CD4-positive, CD25-positive, alpha-beta regulatory T cell (primary cell): ENCODE data around the gene MSANTD4. TPM values are rescaled to one million over a fixed set of nuclear protein-coding genes. Genes with fewer than 3 reads are reported as not detected.
"Not testable (repeated sequence)": the region's sequence is repeated elsewhere in the genome, so short reads cannot be mapped to it uniquely, and the experiment has no call there.

ENCODE experiments used
- ATAC-seq, 2 donors: fragments of 150-1000 bp; cut with Tn5 transposase; one replicate each; pipeline ENCODE4 v1.10.0; 2021; ENCODE audit warnings: low read depth in 2 of 2, moderate number of reproducible peaks in 2 of 2, moderate library complexity in 1 of 2
- DNase-seq, 3 donors: peaks; one replicate each; pipeline versions ENCODE4 v3.0.0 to v3.0.0-alpha.2; 2012 to 2022; ENCODE audit warnings: mixed read lengths in 1 of 3
- H3K27ac ChIP-seq: one replicate; pipeline ENCODE4 v1.7.0; 2013; ENCODE audit warnings: mild to moderate bottlenecking, low read length; ENCODE audit not compliant: insufficient read depth, poor library complexity, severe bottlenecking
- H3K27me3 ChIP-seq: one replicate; pipeline ENCODE4 v1.7.0; 2013; ENCODE audit warnings: low read length; ENCODE audit not compliant: control insufficient read depth, insufficient read depth
- H3K36me3 ChIP-seq: one replicate; pipeline ENCODE4 v1.7.0; 2013; ENCODE audit warnings: mild to moderate bottlenecking, low read length, moderate library complexity; ENCODE audit not compliant: control insufficient read depth, insufficient read depth
- H3K4me1 ChIP-seq: 2 replicates; pipeline ENCODE4 v1.7.0; 2013; ENCODE audit warnings: mild to moderate bottlenecking, low read length; ENCODE audit not compliant: insufficient read depth, control insufficient read depth, poor library complexity, severe bottlenecking
- H3K4me3 ChIP-seq: one replicate; pipeline ENCODE4 v1.7.0; 2013; ENCODE audit warnings: low read depth, mild to moderate bottlenecking, low read length, moderate library complexity
- H3K9me3 ChIP-seq, 2 experiments: 1 replicate in 1 of 2; 2 replicates in 1 of 2; pipeline ENCODE4 v1.7.0; 2013; ENCODE audit warnings: low read length in 2 of 2, mild to moderate bottlenecking in 1 of 2, moderate library complexity in 1 of 2; ENCODE audit not compliant: control insufficient read depth in 2 of 2
- H3K27ac Mint-ChIP-seq, 3 donors: one replicate each; pipeline ENCODE4 v1.8.0; 2020 to 2022; ENCODE audit warnings: mild to moderate bottlenecking in 3 of 3, mixed read lengths in 3 of 3, moderate library complexity in 2 of 3
- H3K27me3 Mint-ChIP-seq: one replicate; pipeline ENCODE4 v1.8.0; 2022; ENCODE audit warnings: mild to moderate bottlenecking, mixed read lengths
- H3K36me3 Mint-ChIP-seq: one replicate; pipeline ENCODE4 v1.8.0; 2020; ENCODE audit warnings: mixed read lengths
- H3K4me1 Mint-ChIP-seq, 4 donors: one replicate each; pipeline ENCODE4 v1.8.0; 2020 to 2022; ENCODE audit warnings: mixed read lengths in 4 of 4, mild to moderate bottlenecking in 1 of 4
- H3K4me3 Mint-ChIP-seq, 4 donors: one replicate each; pipeline ENCODE4 v1.8.0; 2020 to 2022; ENCODE audit warnings: mild to moderate bottlenecking in 4 of 4, mixed read lengths in 4 of 4, moderate library complexity in 3 of 4
- H3K9me3 Mint-ChIP-seq, 7 donors: one replicate each; pipeline ENCODE4 v1.8.0; 2020 to 2022; ENCODE audit warnings: mixed read lengths in 7 of 7, mild to moderate bottlenecking in 3 of 7, moderate library complexity in 2 of 7
- polyA plus RNA-seq, 4 donors: library from polyadenylated mRNA; unstranded; fragments of 300-500 nt; fragmentation: Illumina TruSeq; gene quantifications; one replicate each; pipeline ENCODE4 v1.2.3, GENCODE V29; 2021
- total RNA-seq: library from RNA; stranded (reverse); gene quantifications from one replicate; pipeline ENCODE4 v1.2.3, GENCODE V29; 2022

MSANTD4 gene
- total RNA-seq (8.3 TPM), polyA plus RNA-seq (1 to 10 TPM; 4.0 to 8.1 (median 4.8) TPM)

DNA sequence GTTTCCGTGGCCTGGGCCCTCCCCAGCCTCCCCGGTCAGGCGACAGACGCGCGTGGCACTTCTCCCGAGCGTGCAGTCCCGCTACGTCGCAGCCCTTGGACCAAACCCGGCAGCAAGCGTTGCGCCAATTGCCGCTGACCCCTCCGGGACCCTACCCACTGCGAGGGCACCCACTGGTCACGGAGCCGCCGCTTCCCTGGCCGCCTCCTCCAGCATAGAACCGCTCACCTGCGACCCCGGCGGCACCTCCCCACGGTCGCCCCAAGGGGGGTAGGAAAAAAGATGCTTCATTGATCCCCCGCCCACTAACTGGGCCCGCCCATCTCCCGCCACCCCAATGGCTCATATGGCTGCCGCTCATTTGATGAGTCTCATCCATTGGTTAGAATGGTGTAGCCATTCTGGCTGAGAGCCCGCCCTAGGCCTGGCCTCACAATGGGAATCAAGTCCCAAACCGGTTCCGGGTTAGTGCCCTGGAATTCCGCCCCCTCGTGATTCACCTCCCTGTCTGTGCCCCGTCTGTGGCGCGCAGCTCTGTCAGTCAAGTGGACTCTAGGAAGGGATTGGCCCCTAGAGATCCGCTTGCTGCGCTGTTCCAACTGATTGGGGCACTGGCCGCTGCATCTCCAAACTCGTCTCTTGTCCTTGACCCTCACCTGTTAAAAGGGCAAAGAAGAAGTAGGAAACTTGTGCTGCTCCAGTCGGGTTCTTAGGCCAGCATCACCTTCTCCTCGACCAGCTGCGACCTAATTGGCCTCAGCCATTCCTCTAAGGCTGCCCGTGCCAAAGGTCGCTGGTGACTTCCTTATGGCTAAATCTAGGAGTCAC lies at the start of gene MSANTD4:
MSANTD4 (minus strand) TSS at position 274 of the 828 bp plus-strand sequence. CDS start 11,323 bp downstream, outside the sequence.
- peak within 1 kb of the TSS; percentile 94 to 99 (median 98) for H3K4me3 Mint-ChIP-seq

DNA sequence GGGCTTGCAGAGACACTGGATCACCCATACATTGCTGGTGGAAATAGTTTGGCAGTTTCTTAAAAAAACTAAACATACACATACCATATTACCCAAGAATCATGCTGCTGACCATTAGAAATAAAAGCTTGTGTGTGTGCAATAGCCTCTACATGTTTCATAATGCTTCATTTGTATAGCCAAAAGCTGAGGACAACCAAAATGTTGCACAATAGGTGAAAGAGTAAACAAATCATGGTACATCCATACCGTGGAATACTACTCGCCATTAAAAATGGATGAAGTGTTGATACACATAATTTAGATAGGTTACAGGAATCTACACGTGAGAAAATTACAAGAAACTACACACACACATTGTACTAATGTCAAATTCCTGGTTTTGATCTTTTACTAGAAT lies 48.6 kb upstream of the MSANTD4 start:
- Mint-ChIP-seq H3K4me1 (peaks cover 29 to 49% (median 41%) of the 10 kb centered on the region in 4 donors), H3K36me3 (peaks cover 23% of the 10 kb centered on the region), H3K27ac (no peak overlapping the region), H3K27me3 (no peaks in the 10 kb centered on the region), H3K9me3 (no peaks in the 10 kb centered on the region), H3K4me3 (no peak overlapping the region)
- Histone ChIP-seq H3K9me3 (no peaks in the 10 kb centered on the region), H3K27ac (no peak overlapping the region), H3K27me3 (no peaks in the 10 kb centered on the region), H3K36me3 (no peaks in the 10 kb centered on the region), H3K4me3 (no peak overlapping the region), H3K4me1 (no peaks in the 10 kb centered on the region)
- no peak for DNase-seq
- ATAC-seq: no peak

More for the DNA sequence above, at the start of gene MSANTD4:
- H3K9me3 Mint-ChIP-seq: peaks cover 0 to 3% (median 2%) of the 10 kb centered on the region in 7 donors
- peak within 1 kb of the TSS; percentile 56 for H3K27ac ChIP-seq
- H3K27me3 Mint-ChIP-seq: peaks cover 10% of the 10 kb centered on the region
- peaks cover 29% of the 10 kb centered on the region for H3K4me1 ChIP-seq
- H3K27me3 ChIP-seq: peaks cover 3% of the 10 kb centered on the region
- H3K36me3 ChIP-seq: no peaks in the 10 kb centered on the region
- DNase-seq: peak; percentile 88 to 99 (median 94)
- peaks cover 19% of the 10 kb centered on the region for H3K36me3 Mint-ChIP-seq
- H3K27ac Mint-ChIP-seq: peak within 1 kb of the TSS; percentile 67 to 97 (median 93)
- H3K4me1 Mint-ChIP-seq: peaks cover 17 to 54% (median 37%) of the 10 kb centered on the region in 4 donors
- ATAC-seq: peak; percentile 96 to 97
- peak within 1 kb of the TSS; percentile 87 for H3K4me3 ChIP-seq
- peaks cover 0 to 5% of the 10 kb centered on the region in 2 experiments for H3K9me3 ChIP-seq

GRCh38 chr11:106063009-106063408 lies 41.0 kb upstream of the MSANTD4 start:
- no peak overlapping the region for H3K4me3 ChIP-seq
- no peaks in the 10 kb centered on the region for H3K9me3 ChIP-seq
- H3K4me1 ChIP-seq: no peaks in the 10 kb centered on the region
- no peaks in the 10 kb centered on the region for H3K9me3 Mint-ChIP-seq
- H3K4me3 Mint-ChIP-seq: no peak overlapping the region
- no peaks in the 10 kb centered on the region for H3K27me3 ChIP-seq
- peaks cover 23% of the 10 kb centered on the region for H3K36me3 Mint-ChIP-seq
- no peaks in the 10 kb centered on the region for H3K27me3 Mint-ChIP-seq
- ATAC-seq (no peak), DNase-seq (no peak)
- H3K27ac ChIP-seq: no peak overlapping the region
- no peak overlapping the region for H3K27ac Mint-ChIP-seq
- no peaks in the 10 kb centered on the region for H3K36me3 ChIP-seq
- H3K4me1 Mint-ChIP-seq: peaks cover 12 to 22% (median 16%) of the 10 kb centered on the region in 4 donors

GRCh38 chr11:106061954-106062949 lies 40.2 kb upstream of the MSANTD4 start:
- DNase-seq: no peak
- ATAC-seq: no peak
- no peaks in the 10 kb centered on the region for H3K36me3 ChIP-seq
- H3K9me3 Mint-ChIP-seq: no peaks in the 10 kb centered on the region
- H3K27me3 ChIP-seq: no peaks in the 10 kb centered on the region
- H3K27me3 Mint-ChIP-seq: no peaks in the 10 kb centered on the region
- H3K36me3 Mint-ChIP-seq: peaks cover 29% of the 10 kb centered on the region
- no peaks in the 10 kb centered on the region for H3K4me1 ChIP-seq
- peaks cover 10 to 21% (median 14%) of the 10 kb centered on the region in 4 donors for H3K4me1 Mint-ChIP-seq
- no peak overlapping the region for H3K4me3 ChIP-seq
- H3K9me3 ChIP-seq: no peaks in the 10 kb centered on the region
- H3K4me3 Mint-ChIP-seq: no peak overlapping the region
- no peak overlapping the region for H3K27ac ChIP-seq
- H3K27ac Mint-ChIP-seq: peak overlapping the region in 2 of 3 donors; percentile 2 to 6

GRCh38 chr11:106061249-106061784 lies 39.3 kb upstream of the MSANTD4 start:
- H3K27ac Mint-ChIP-seq: peak overlapping the region in 1 of 3 donors; percentile 36
- no peaks in the 10 kb centered on the region for H3K9me3 Mint-ChIP-seq
- Histone ChIP-seq H3K9me3 (no peaks in the 10 kb centered on the region), H3K27ac (no peak overlapping the region), H3K27me3 (no peaks in the 10 kb centered on the region), H3K4me3 (no peak overlapping the region), H3K36me3 (no peaks in the 10 kb centered on the region), H3K4me1 (no peaks in the 10 kb centered on the region)
- H3K36me3 Mint-ChIP-seq: peaks cover 33% of the 10 kb centered on the region
- peaks cover 7 to 19% (median 13%) of the 10 kb centered on the region in 4 donors for H3K4me1 Mint-ChIP-seq
- H3K27me3 Mint-ChIP-seq: no peaks in the 10 kb centered on the region
- ATAC-seq (no peak), DNase-seq (no peak)
- no peak overlapping the region for H3K4me3 Mint-ChIP-seq

- H3K36me3 ChIP-seq: no peaks in the 10 kb centered on the region
Observed at GRCh38 chr11:106059617-106060016, 37.6 kb upstream of the MSANTD4 start.

DNA sequence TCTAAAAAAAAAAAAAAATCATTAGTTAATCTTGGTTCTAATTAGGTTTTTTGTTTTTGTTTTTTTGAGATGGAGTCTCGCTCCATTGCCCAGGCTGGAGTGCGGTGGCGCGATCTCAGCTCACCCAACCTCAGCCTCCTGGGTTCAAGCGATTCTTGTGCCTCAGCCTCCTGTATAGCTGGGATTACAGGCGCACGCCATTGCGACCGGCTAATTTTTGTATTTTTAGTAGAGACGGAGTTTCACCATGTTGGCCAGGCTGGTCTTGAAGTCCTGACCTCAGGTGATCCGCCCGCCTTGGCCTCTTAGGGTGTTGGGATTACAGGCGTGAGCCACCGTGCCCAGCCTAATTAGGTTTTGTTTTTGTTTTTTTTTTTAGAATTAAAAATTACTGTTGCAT lies 36.3 kb upstream of the MSANTD4 start:
- Mint-ChIP-seq H3K4me1 (peaks cover 7 to 14% (median 13%) of the 10 kb centered on the region in 4 donors), H3K36me3 (peaks cover 32% of the 10 kb centered on the region)
- not testable (repeated sequence) for H3K4me3 Mint-ChIP-seq, H3K36me3 ChIP-seq, ATAC-seq, H3K27ac ChIP-seq, H3K4me1 ChIP-seq, H3K4me3 ChIP-seq, H3K9me3 ChIP-seq, DNase-seq, H3K27ac Mint-ChIP-seq, H3K27me3 ChIP-seq, H3K9me3 Mint-ChIP-seq, H3K27me3 Mint-ChIP-seq

More at GRCh38 chr11:106059617-106060016, 37.6 kb upstream of the MSANTD4 start:
- Histone ChIP-seq H3K27ac (no peak overlapping the region), H3K4me3 (no peak overlapping the region), H3K9me3 (no peaks in the 10 kb centered on the region), H3K27me3 (no peaks in the 10 kb centered on the region), H3K4me1 (no peaks in the 10 kb centered on the region)
- ATAC-seq (no peak), DNase-seq (no peak)
- Mint-ChIP-seq H3K27ac (no peak overlapping the region), H3K27me3 (no peaks in the 10 kb centered on the region), H3K36me3 (peaks cover 26% of the 10 kb centered on the region), H3K4me3 (no peak overlapping the region), H3K9me3 (no peaks in the 10 kb centered on the region), H3K4me1 (peaks cover 7 to 16% (median 13%) of the 10 kb centered on the region in 4 donors)
